K562 (cell line): Measurements from ENCODE around the gene CERS2. TPM values are rescaled to one million over a fixed set of nuclear protein-coding genes. Genes with fewer than 3 reads are reported as not detected.
"Not testable (repeated sequence)": the region's sequence is repeated elsewhere in the genome, so short reads cannot be mapped to it uniquely, and the experiment has no call there.

Source experiments
- ATAC-seq: fragments of 200-7000 bp; cut with Tn5 transposase; 3 replicates; pipeline ENCODE4 v1.9.1; 2020; ENCODE audit warnings: moderate library complexity
- BruUV-seq: library from RNA; stranded (reverse); fragments of 400-500 nt; replicated peaks from 2 replicates; lab custom pipeline; 2021; lab: Mats Ljungman, UMichigan
- CTCF ChIA-PET: fragments of 300-600 bp; formaldehyde crosslinking; extraction: SDS; loops from one replicate; lab custom pipeline; 2021; ENCODE audit warnings: low intra/inter-chr PET ratio; lab: Yijun Ruan, JAX
- POLR2A ChIA-PET: fragments of 300-600, 350-650 bp; sonication (Branson Sonifier 250); formaldehyde crosslinking; extraction: SDS; loops from one replicate; lab custom pipeline; 2021; ENCODE audit warnings: antibody characterized with exemption, inconsistent platforms; lab: Yijun Ruan, JAX
- DNase-seq, 4 experiments: peaks; one replicate each; pipeline versions ENCODE4 v3.0.0 to v3.0.0-alpha.2; 2011 to 2018; ENCODE audit warnings: low spot score in 3 of 4, mixed read lengths in 3 of 4; ENCODE audit errors: extremely low read depth in 1 of 4
- FAIRE-seq: peaks from 2 replicates; lab custom pipeline; 2011; peaks lifted over from hg19 to GRCh38; lab: Jason Lieb, UNC
- H2AFZ ChIP-seq: 2 replicates; pipeline ENCODE4 v1.6.0; 2011; ENCODE audit warnings: low read depth, low read length, control low read depth, inconsistent platforms
- H3K27ac ChIP-seq: fragments of 200-600 bp; 3 replicates; pipeline ENCODE4 v1.8.0; 2011; ENCODE audit warnings: low read depth, mild to moderate bottlenecking, control low read depth, inconsistent platforms, low read length, moderate library complexity, mixed read lengths; ENCODE audit errors: extremely low read depth
- H3K27me3 ChIP-seq, 2 experiments: fragments of 300-600 bp in 1 of 2; 2 replicates in 1 of 2; 3 replicates in 1 of 2; pipeline versions ENCODE4 v1.6.0 to v1.8.0; 2011; ENCODE audit warnings: inconsistent platforms in 2 of 2, low read length in 2 of 2, mild to moderate bottlenecking in 1 of 2, mixed read lengths in 1 of 2, moderate library complexity in 1 of 2; ENCODE audit not compliant: control insufficient read depth in 2 of 2, insufficient read depth in 2 of 2
- H3K36me3 ChIP-seq: fragments of 300-600 bp; 3 replicates; pipeline ENCODE4 v1.8.0; 2011; ENCODE audit warnings: mild to moderate bottlenecking, low read length, inconsistent platforms; ENCODE audit not compliant: control insufficient read depth, insufficient read depth
- H3K4me1 ChIP-seq, 2 experiments: fragments of 200-600 bp in 1 of 2; replicated peaks in 1 of 2; 2 replicates in 1 of 2; 3 replicates in 1 of 2; pipeline versions ENCODE4 v1.5.1 to v1.8.0; 2011; ENCODE audit warnings: inconsistent platforms in 2 of 2, low read length in 2 of 2, mild to moderate bottlenecking in 1 of 2, mixed read lengths in 1 of 2, moderate library complexity in 1 of 2; ENCODE audit not compliant: control insufficient read depth in 2 of 2, insufficient read depth in 2 of 2
- H3K4me2 ChIP-seq: 2 replicates; pipeline ENCODE4 v1.6.1; 2011; ENCODE audit warnings: low read length, control low read depth, inconsistent platforms, mixed read lengths; ENCODE audit not compliant: insufficient read depth
- H3K4me3 ChIP-seq: fragments of 200-600 bp; sonication (generic), shearing (Covaris generic); 2 replicates; pipeline ENCODE4 v1.5.1; 2016; ENCODE audit warnings: control low read depth, inconsistent platforms
- H3K79me2 ChIP-seq: fragments of 200-600 bp; 3 replicates; pipeline ENCODE4 v1.8.0; 2011; ENCODE audit warnings: low read length, inconsistent platforms; ENCODE audit not compliant: control insufficient read depth, insufficient read depth
- H3K9ac ChIP-seq, 2 experiments: 2 replicates each; pipeline versions ENCODE4 v1.6.0 to v1.6.1; 2011; ENCODE audit warnings: low read depth in 2 of 2, low read length in 2 of 2, control low read depth in 1 of 2, inconsistent platforms in 1 of 2, mild to moderate bottlenecking in 1 of 2, mixed read lengths in 1 of 2; ENCODE audit not compliant: insufficient read depth in 1 of 2
- H3K9me1 ChIP-seq: one replicate; pipeline ENCODE4 v1.6.0; 2011; ENCODE audit warnings: inconsistent platforms, mild to moderate bottlenecking, low read length, moderate library complexity; ENCODE audit not compliant: control insufficient read depth, insufficient read depth
- H3K9me3 ChIP-seq: replicated peaks from 2 replicates; pipeline ENCODE4 v1.5.1; 2011; ENCODE audit warnings: low read depth, low read length, inconsistent platforms; ENCODE audit not compliant: control insufficient read depth, insufficient read depth
- H4K20me1 ChIP-seq: replicated peaks from 2 replicates; pipeline ENCODE4 v1.6.1; 2011; ENCODE audit warnings: low read length, inconsistent platforms, mixed read lengths; ENCODE audit not compliant: control insufficient read depth, insufficient read depth
- BCOR ChIP-seq: fragments of 450-650 bp; IDR thresholded peaks from 2 replicates; pipeline ENCODE4 v1.6.1; 2016
- CBX8 ChIP-seq: fragments of 200-600 bp; sonication (generic); IDR thresholded peaks from 2 replicates; pipeline ENCODE4 v1.6.1; 2012; ENCODE audit warnings: borderline replicate concordance, mixed run types, low read depth, mild to moderate bottlenecking, moderate library complexity, mixed read lengths, low read length, control low read depth, inconsistent platforms; ENCODE audit not compliant: poor library complexity, severe bottlenecking; ENCODE audit errors: extremely low read depth
- ZNF146 ChIP-seq: IDR thresholded peaks from one replicate; pipeline ENCODE4 v1.6.1; 2018; ENCODE audit warnings: missing compliant biosample characterization; ENCODE audit not compliant: unreplicated experiment
- WGBS: fragments of 100-300 bp; shearing (Covaris generic); methylation state at CpG from one replicate; pipeline ENCODE4 v1.1.6; 2016; ENCODE audit warnings: low coverage, mixed read lengths; ENCODE audit not compliant: insufficient coverage; ENCODE audit errors: missing lambda C conversion rate; 5-methylcytosine and 5-hydroxymethylcytosine counted together
- in situ Hi-C: fragments of 300-500 bp; cut with MboI; formaldehyde crosslinking; loops from 4 replicates; pipeline ENCODE4 v1.15.0; 2018; ENCODE audit warnings: inconsistent platforms, mixed read lengths
- intact Hi-C: fragments of 100-400 bp; cut with micrococcal nuclease; formaldehyde crosslinking; loops from 2 replicates; pipeline ENCODE4 v1.14.2; 2022
- polyA plus RNA-seq, 8 experiments: library from polyadenylated mRNA; depleted of rRNA in 4 of 8; stranded (reverse) in 5 of 8; unstranded in 3 of 8; fragments of >200 nt; fragmentation: Nextera tagmentation in 2 of 8; fragmentation: Illumina TruSeq in 1 of 8; extraction: Ambion mirVana in 2 of 8; extraction: Trizol in 1 of 8; gene quantifications; 2 replicates each; pipeline versions ENCODE4 v1.2.1 to v1.2.3, GENCODE V29; 2011 to 2014; ENCODE audit warnings: inconsistent platforms in 1 of 8, missing spikeins in 1 of 8
- total RNA-seq, 7 experiments: library from RNA; depleted of rRNA in 6 of 7; stranded (reverse); fragments of >200 nt in 6 of 7; fragmentation: Illumina TruSeq in 2 of 7; extraction: Trizol in 2 of 7; gene quantifications; 2 replicates each; pipeline versions ENCODE4 v1.2.1 to v1.2.3, GENCODE V29; 2011 to 2021; ENCODE audit warnings: low replicate concordance in 1 of 7
- TF ChIP-seq, protein P1 (sequence below): fragments of 450-650 bp; IDR thresholded peaks from 2 replicates; pipeline ENCODE4 v1.6.1; 2016; ENCODE audit warnings: mild to moderate bottlenecking, moderate library complexity

The CERS2 gene
- total and polyA plus RNA-seq, 9 of the 15 experiments (the other 6 are each of a cell fraction or from before 2014, with no cell fraction given) = 23.4 to 295 (median 132) TPM

- H3K9me1 ChIP-seq, H3K27me3 ChIP-seq, BruUV-seq, in situ Hi-C loops, H3K9ac ChIP-seq, H3K9me3 ChIP-seq, H2AFZ ChIP-seq, FAIRE-seq, H3K27ac ChIP-seq, H3K4me3 ChIP-seq, H4K20me1 ChIP-seq, H3K4me1 ChIP-seq, ATAC-seq, DNase-seq, CTCF ChIA-PET, H3K4me2 ChIP-seq, POLR2A ChIA-PET: not testable (repeated sequence)
- TF ChIP-seq BCOR = peak; percentile 81
- peak; percentile 70 for TF ChIP-seq ZNF146
- Histone ChIP-seq H3K79me2 (peaks cover 16% of the 10 kb centered on the region), H3K36me3 (peaks cover 48% of the 10 kb centered on the region)
- WGBS = 93% methylated on average over 4 of the region's 6 CpGs
- intact Hi-C loops = loop anchor here (10.0 kb wide), 2 partner anchors 94 to 304 kb away; partner anchors contain the start of gene ENSA
Measured at GRCh38 chr1:150928775-150929174, 45.9 kb downstream of the CERS2 start.

DNA sequence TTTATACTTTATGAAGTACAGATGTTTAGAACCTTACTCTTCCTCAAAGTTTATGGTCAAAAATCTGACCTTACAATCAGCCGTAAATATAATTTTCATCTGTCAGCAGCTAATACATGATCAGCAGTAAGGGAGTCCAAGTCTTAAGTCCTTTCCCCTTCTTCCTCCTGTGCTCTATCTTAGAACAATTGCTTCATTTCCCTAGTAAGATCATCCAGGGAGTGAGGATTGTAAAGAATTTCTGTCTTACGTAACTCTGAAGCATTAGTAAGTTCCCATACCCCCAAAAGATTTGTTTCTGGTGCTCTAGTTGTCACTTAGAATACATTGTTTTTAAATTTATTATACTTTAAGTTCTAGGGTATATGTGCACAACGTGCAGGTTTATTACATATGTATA is 46.3 kb downstream of the CERS2 start:
- FAIRE-seq (no peak), DNase-seq (no peak), ATAC-seq (no peak)
- Histone ChIP-seq H3K27me3 (no peaks in the 10 kb centered on the region), H3K4me2 (no peak overlapping the region), H3K9me1 (no peaks in the 10 kb centered on the region), H3K4me1 (peaks cover 0 to 9% of the 10 kb centered on the region in 2 experiments; a peak in 2 of 5 replicates), H3K9me3 (peaks cover 9% of the 10 kb centered on the region), H2AFZ (no peak overlapping the region), H4K20me1 (no peaks in the 10 kb centered on the region), H3K4me3 (no peak overlapping the region), H3K36me3 (peaks cover 48% of the 10 kb centered on the region), H3K9ac (no peak overlapping the region), H3K27ac (no peak overlapping the region), H3K79me2 (peaks cover 16% of the 10 kb centered on the region)
- CTCF ChIA-PET = no interaction called here
- POLR2A ChIA-PET = no interaction called here
- intact Hi-C loops = loop anchor here (10.0 kb wide), 2 partner anchors 93 to 303 kb away; partner anchors contain the start of gene ENSA
- BruUV-seq = no TSS peak
- in situ Hi-C loops = no loop called here
- WGBS = 93% methylated on average over 3 of the region's 3 CpGs
- TF ChIP-seq CBX8 = no peak
- TF ChIP-seq, protein P1, sequence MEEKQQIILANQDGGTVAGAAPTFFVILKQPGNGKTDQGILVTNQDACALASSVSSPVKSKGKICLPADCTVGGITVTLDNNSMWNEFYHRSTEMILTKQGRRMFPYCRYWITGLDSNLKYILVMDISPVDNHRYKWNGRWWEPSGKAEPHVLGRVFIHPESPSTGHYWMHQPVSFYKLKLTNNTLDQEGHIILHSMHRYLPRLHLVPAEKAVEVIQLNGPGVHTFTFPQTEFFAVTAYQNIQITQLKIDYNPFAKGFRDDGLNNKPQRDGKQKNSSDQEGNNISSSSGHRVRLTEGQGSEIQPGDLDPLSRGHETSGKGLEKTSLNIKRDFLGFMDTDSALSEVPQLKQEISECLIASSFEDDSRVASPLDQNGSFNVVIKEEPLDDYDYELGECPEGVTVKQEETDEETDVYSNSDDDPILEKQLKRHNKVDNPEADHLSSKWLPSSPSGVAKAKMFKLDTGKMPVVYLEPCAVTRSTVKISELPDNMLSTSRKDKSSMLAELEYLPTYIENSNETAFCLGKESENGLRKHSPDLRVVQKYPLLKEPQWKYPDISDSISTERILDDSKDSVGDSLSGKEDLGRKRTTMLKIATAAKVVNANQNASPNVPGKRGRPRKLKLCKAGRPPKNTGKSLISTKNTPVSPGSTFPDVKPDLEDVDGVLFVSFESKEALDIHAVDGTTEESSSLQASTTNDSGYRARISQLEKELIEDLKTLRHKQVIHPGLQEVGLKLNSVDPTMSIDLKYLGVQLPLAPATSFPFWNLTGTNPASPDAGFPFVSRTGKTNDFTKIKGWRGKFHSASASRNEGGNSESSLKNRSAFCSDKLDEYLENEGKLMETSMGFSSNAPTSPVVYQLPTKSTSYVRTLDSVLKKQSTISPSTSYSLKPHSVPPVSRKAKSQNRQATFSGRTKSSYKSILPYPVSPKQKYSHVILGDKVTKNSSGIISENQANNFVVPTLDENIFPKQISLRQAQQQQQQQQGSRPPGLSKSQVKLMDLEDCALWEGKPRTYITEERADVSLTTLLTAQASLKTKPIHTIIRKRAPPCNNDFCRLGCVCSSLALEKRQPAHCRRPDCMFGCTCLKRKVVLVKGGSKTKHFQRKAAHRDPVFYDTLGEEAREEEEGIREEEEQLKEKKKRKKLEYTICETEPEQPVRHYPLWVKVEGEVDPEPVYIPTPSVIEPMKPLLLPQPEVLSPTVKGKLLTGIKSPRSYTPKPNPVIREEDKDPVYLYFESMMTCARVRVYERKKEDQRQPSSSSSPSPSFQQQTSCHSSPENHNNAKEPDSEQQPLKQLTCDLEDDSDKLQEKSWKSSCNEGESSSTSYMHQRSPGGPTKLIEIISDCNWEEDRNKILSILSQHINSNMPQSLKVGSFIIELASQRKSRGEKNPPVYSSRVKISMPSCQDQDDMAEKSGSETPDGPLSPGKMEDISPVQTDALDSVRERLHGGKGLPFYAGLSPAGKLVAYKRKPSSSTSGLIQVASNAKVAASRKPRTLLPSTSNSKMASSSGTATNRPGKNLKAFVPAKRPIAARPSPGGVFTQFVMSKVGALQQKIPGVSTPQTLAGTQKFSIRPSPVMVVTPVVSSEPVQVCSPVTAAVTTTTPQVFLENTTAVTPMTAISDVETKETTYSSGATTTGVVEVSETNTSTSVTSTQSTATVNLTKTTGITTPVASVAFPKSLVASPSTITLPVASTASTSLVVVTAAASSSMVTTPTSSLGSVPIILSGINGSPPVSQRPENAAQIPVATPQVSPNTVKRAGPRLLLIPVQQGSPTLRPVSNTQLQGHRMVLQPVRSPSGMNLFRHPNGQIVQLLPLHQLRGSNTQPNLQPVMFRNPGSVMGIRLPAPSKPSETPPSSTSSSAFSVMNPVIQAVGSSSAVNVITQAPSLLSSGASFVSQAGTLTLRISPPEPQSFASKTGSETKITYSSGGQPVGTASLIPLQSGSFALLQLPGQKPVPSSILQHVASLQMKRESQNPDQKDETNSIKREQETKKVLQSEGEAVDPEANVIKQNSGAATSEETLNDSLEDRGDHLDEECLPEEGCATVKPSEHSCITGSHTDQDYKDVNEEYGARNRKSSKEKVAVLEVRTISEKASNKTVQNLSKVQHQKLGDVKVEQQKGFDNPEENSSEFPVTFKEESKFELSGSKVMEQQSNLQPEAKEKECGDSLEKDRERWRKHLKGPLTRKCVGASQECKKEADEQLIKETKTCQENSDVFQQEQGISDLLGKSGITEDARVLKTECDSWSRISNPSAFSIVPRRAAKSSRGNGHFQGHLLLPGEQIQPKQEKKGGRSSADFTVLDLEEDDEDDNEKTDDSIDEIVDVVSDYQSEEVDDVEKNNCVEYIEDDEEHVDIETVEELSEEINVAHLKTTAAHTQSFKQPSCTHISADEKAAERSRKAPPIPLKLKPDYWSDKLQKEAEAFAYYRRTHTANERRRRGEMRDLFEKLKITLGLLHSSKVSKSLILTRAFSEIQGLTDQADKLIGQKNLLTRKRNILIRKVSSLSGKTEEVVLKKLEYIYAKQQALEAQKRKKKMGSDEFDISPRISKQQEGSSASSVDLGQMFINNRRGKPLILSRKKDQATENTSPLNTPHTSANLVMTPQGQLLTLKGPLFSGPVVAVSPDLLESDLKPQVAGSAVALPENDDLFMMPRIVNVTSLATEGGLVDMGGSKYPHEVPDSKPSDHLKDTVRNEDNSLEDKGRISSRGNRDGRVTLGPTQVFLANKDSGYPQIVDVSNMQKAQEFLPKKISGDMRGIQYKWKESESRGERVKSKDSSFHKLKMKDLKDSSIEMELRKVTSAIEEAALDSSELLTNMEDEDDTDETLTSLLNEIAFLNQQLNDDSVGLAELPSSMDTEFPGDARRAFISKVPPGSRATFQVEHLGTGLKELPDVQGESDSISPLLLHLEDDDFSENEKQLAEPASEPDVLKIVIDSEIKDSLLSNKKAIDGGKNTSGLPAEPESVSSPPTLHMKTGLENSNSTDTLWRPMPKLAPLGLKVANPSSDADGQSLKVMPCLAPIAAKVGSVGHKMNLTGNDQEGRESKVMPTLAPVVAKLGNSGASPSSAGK = no peak
